ENCODE data around the gene PTPN21.

The PTPN21 gene

GRCh38 chr14:88554457-88555286 is at the start of gene PTPN21:
Gene PTPN21 (minus strand): TSS chr14:88555007. CDS start chr14:88550417, 4,590 bp downstream.
- peak; percentile 73 for DNase-seq

GRCh38 chr14:88604212-88604611 is 49.4 kb upstream of the PTPN21 start:
- peak; percentile 14 for DNase-seq

GRCh38 chr14:88599761-88600439 is 45.1 kb upstream of the PTPN21 start:
- no peak for DNase-seq

- no peak for DNase-seq
Measured at GRCh38 chr14:88599326-88599725, 44.5 kb upstream of the PTPN21 start.

- DNase-seq, result no peak
Measured at GRCh38 chr14:88598097-88598675, 43.4 kb upstream of the PTPN21 start.

- no peak for DNase-seq
Measured at GRCh38 chr14:88597601-88598000, 42.8 kb upstream of the PTPN21 start.

GRCh38 chr14:88597038-88597437 is 42.2 kb upstream of the PTPN21 start:
- DNase-seq, result no peak

- no peak for DNase-seq
Measured at GRCh38 chr14:88592031-88592430, 37.2 kb upstream of the PTPN21 start.

GRCh38 chr14:88590173-88590572 is 35.4 kb upstream of the PTPN21 start:
- peak; percentile 5 for DNase-seq

- DNase-seq, result no peak
Measured at GRCh38 chr14:88588081-88588480, 33.3 kb upstream of the PTPN21 start.

- no peak for DNase-seq
Measured at GRCh38 chr14:88584451-88584850, 29.6 kb upstream of the PTPN21 start.

- no peak for DNase-seq
Measured at GRCh38 chr14:88576222-88576621, 21.4 kb upstream of the PTPN21 start.

- no peak for DNase-seq
Measured at GRCh38 chr14:88572117-88572516, 17.3 kb upstream of the PTPN21 start.

- no peak for DNase-seq
Measured at GRCh38 chr14:88568196-88568595, 13.4 kb upstream of the PTPN21 start.

- DNase-seq, result no peak
Measured at GRCh38 chr14:88565427-88565826, 10.6 kb upstream of the PTPN21 start.

- peak; percentile 24 for DNase-seq
Measured at GRCh38 chr14:88563845-88564244, 9.0 kb upstream of the PTPN21 start.

GRCh38 chr14:88562831-88563686 is 8.3 kb upstream of the PTPN21 start, which contains the start of gene ZC3H14:
Gene ZC3H14 (plus strand): TSS chr14:88563037. CDS start chr14:88563134, 97 bp downstream.
- DNase-seq, result peak; percentile 89

- DNase-seq, result no peak
Measured at GRCh38 chr14:88562532-88562830, 7.7 kb upstream of the PTPN21 start.

GRCh38 chr14:88559852-88560251 is 5.0 kb upstream of the PTPN21 start:
- DNase-seq, result peak; percentile 24

- DNase-seq, result no peak
Measured at GRCh38 chr14:88556581-88556980, 1.8 kb upstream of the PTPN21 start.

- peak; percentile 35 for DNase-seq
Measured at GRCh38 chr14:88553886-88554456, 836 bp downstream of the PTPN21 start.

- DNase-seq, result peak; percentile 6
Measured at GRCh38 chr14:88552876-88553275, 1.9 kb downstream of the PTPN21 start.

Data from NCI-H82 (cell line).